Lower leg skin (tissue), 3 donors: ENCODE results near the gene AMPD1.

Experiments
- CTCF ChIP-seq, 3 donors: fragments of 450-650 bp; IDR thresholded peaks; one replicate each; pipeline ENCODE4 v1.5.1; 2016; ENCODE audit warnings: antibody characterized with exemption in 3 of 3, mild to moderate bottlenecking in 3 of 3, moderate library complexity in 2 of 3
- POLR2A ChIP-seq, 2 donors: fragments of 450-650 bp; IDR thresholded peaks; one replicate each; pipeline ENCODE4 v1.6.1; 2016 to 2017; ENCODE audit warnings: antibody characterized with exemption in 2 of 2, mild to moderate bottlenecking in 1 of 2, moderate library complexity in 1 of 2

GRCh38 chr1:114735479-114735878 is 40.1 kb upstream of the AMPD1 start:
- no peak for TF ChIP-seq CTCF (IDR thresholded peaks at IDR 0.05)
- TF ChIP-seq POLR2A (IDR thresholded peaks at IDR 0.05): no peak
